ENCODE measurements around the gene PLEKHM1.

GRCh38 chr17:45396496-45397205 lies 93.9 kb downstream of the PLEKHM1 start:
- TF ChIP-seq HES2 (IDR thresholded peaks at IDR 0.05) (no peak), MAFK (IDR thresholded peaks at IDR 0.05; ENCODE audit: partially characterized antibody) (no peak), CBX2 (IDR thresholded peaks at IDR 0.05; ENCODE audit: borderline replicate concordance, low read depth) (no peak), NR3C1 (IDR thresholded peaks at IDR 0.05) (no peak), SREBF2 (IDR thresholded peaks at IDR 0.05) (no peak), CTCF (IDR thresholded peaks at IDR 0.05) (no peak), MAX (IDR thresholded peaks at IDR 0.05) (no peak)
